HG03521 (cell line): ENCODE data around the gene GSE1.

ENCODE experiments used
- ATAC-seq: cut with Tn5 transposase; IDR thresholded peaks from one replicate; pipeline ENCODE4 v1.9.1; 2021; ENCODE audit warnings: mild to moderate bottlenecking, moderate library complexity; ENCODE audit not compliant: unreplicated experiment

The GSE1 gene

DNA sequence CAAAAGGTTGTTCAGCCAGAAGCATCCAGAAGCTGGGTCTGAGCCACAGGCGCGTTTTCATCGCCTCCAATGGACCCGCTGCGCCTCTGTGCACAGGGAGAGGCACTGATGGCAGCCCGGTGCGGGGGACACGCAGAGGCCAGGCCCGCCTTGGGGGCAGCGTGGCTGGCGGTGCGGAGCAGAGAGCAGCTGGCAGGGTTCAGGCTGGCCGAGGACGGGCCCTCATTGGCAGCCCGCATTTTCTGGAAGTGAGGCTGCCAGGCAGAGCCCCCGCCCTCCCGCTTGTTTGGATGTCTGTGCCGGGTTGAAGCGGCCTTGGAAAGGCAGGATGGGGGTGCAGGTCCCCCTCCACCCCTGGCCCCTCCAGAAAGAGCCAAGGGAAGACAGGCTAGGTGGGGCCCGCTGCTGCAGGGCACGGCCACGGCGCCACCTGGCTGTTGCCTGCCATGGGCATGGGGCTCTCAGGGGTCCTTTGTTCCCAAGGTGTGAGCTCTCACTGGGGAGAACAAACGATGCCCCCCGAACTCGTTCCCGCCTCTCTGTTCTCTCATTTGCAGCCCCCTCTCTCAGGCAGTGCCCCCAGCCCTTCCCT is 18.8 kb downstream of the GSE1 start:
- ATAC-seq, result no peak

DNA sequence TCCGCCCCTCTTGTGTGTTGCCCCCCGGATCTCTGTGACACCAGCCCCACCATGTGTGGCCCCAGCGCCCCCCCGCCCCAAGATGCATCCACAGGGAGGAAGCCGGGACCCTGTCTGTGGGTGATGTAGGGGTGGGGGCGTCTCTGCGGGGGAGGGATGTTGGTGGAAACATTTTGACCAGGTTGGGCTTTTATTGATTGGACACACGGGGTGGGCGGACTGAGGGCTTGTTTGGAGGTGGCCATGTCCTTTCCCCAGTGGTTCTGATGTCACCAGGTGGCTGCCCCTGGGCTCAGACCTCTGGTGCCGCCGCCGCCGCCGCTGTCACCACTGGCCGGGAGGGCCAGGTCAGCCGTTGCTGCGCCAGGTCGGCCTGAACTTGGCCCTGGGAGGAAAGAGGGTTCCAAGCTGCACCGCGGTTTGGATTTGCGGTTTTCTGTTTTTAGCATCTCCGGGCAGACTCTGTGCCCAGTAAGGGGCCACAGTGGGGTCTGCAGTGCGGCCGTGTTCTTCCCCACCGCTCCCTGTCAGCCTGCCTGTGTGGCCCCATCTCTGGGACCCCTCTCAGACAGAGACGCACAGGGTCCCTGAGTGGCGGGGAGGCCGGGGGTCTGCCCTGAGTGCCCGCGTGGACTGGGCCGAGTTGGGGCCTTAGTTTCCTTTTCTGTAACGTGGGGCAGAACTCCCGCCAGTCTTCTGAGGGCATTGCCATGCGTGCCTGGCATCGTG is 19.8 kb downstream of the GSE1 start:
- ATAC-seq, result no peak

- ATAC-seq, result no peak
Measured at GRCh38 chr16:85633438-85633743, 20.3 kb downstream of the GSE1 start.

DNA sequence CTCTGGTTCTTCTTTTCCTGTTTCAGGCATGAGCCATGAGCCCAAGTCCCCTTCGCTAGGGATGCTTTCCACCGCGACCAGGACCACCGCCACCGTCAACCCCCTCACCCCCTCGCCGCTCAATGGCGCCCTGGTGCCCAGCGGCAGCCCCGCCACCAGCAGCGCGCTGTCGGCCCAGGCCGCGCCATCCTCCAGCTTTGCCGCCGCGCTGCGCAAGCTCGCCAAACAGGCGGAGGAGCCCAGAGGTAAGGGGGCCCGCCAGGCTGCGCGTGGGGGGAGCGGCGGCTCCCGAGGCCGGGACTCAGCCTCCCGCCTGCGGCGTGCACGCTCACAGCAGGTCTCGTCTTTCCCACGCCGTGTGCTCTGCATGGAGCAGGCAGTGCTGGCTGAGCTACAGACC is 20.8 kb downstream of the GSE1 start:
- no peak for ATAC-seq

- ATAC-seq, result no peak
Measured at GRCh38 chr16:85634747-85635544, 21.8 kb downstream of the GSE1 start.

- no peak for ATAC-seq
Measured at GRCh38 chr16:85635545-85636140, 22.5 kb downstream of the GSE1 start.

- no peak for ATAC-seq
Measured at GRCh38 chr16:85636234-85636812, 23.2 kb downstream of the GSE1 start.

- ATAC-seq, result no peak
Measured at GRCh38 chr16:85637061-85637807, 24.1 kb downstream of the GSE1 start.

DNA sequence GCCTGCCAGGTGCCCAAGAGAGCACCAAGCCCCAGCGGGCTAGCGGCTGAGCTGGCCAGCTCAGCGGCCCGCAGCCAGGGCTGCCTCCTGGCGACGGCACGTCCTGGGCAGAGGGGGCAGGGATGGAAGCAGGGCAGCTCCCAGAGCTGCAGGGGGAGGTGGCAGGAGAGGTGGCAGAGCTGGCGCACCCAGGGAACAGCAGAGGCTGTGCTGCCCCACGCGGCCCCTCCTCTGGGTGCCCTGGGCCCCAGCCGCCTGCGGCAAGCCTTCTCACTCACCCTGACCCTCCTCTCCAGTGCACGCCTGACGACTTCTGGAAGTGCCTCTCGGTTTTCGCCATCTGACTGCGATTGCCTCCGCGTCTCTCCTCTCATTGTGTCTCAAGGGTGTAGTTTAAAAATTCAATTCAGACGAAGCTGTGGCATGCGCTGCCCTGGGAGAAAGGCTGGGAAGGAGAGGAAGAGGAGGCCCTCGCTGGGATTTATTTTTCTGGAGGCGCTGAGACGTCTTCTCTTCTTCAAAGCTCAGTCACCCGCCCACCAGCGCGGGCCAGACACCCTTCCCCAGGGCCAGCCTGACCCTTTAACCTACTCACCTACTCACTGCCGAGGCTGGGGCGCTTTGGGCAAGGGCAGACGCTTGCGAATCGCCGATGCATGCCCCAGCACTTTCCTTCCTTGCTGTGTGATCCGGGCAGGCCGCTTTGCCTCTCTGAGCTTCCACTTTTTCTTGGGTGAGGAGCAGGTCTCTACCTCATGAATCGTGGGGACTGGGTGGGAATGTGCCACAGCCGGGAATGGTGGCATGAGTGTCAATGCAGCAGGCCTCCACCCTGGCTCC is 24.9 kb downstream of the GSE1 start:
- ATAC-seq, result no peak

DNA sequence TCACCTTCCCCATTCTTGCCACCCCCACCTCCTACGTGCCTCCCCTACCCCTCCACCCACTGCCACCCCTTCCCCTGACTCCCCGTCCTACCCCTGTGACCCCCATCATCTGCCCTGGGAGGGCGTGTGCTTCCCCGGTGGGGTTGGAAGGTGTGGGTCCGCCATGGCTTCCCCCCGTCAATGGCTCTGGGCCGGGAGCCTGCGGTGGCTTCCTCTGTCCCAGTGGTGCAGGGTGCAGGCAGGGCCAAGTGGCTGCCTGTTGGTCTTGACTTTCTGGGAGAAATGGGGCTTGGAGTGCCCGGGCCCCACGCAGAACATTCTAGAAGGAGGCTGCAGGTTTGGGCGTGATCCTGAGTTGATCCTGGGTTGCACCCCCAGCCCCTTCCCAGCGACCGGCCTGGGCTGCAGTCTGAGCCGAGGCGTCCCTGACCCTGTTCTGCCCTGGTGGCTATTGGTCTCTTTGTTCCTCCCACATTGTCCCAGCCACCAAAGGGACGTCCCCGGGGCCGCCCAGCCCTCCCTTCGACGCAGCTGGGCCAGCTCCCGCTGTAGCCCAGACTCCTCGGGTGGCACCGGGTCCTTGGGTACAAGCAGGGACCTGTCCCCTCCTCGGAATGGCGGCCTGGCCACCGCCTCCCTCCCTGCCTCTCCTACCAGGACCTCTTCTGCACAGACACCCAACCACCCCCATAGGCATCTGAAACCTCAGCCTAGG is 25.7 kb downstream of the GSE1 start:
- ATAC-seq, result no peak

- no peak for ATAC-seq
Measured at GRCh38 chr16:85639529-85640253, 26.6 kb downstream of the GSE1 start.

GRCh38 chr16:85640254-85640558 is 27.1 kb downstream of the GSE1 start:
- ATAC-seq, result no peak

DNA sequence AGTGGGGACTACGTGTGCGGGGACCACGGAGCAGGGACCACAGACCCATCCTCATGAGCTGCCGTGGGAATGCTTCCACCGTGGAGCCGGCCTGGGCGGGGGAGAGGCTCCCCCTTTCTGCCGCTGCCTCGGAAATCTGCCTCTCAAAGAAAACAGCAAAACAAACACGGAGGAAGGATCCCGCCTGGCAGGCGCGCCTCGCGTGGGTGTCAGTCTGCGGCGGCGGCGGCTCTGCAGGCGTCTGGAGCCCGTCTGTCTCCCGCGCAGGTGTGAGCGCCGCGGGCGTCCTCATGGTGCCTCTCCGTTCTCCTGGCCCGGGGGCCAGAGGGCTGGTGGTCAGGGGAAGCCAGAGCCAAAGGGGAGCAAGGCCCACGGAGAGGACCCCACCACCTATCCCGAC is 27.5 kb downstream of the GSE1 start:
- no peak for ATAC-seq

DNA sequence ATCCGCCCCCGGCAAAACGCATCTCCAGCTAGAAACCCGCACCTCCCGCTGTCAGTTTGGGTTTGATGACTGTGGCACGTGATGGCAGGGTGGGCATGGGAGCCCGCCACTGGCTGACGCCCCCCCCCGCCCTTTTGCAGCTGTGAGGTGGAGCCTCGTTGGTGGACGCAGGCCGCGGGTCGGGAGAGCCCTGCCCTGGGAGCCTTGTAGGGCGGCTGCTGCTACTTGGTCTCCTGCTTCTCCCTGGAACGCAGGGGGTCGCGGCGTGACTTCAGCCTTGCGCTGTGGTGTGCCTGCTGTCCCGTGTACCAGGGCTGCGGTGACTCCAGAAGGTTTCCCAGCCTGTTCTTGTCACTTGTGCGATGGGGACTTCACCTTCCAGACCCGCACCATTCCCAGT is 28.2 kb downstream of the GSE1 start:
- ATAC-seq, result no peak

DNA sequence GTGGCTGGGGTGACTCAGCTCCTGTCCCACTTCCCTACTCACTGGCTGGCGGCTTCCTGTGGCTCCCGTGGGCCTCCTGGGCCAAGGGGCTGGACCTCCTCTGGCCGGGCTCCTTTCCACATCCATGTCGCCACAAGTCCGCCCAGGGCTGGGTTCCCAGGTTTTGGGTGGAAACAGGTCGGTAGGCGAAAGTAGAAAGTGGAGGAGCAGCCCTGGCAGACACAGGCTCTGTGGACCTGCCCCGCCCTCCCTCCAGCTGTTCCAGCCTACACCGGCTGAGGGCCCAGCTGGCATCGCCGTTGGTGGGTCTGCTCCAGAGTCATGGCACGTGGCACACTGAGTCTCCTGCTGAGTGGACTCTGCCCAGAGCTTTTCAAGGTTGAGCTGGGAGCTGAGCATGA is 28.7 kb downstream of the GSE1 start:
- no peak for ATAC-seq

DNA sequence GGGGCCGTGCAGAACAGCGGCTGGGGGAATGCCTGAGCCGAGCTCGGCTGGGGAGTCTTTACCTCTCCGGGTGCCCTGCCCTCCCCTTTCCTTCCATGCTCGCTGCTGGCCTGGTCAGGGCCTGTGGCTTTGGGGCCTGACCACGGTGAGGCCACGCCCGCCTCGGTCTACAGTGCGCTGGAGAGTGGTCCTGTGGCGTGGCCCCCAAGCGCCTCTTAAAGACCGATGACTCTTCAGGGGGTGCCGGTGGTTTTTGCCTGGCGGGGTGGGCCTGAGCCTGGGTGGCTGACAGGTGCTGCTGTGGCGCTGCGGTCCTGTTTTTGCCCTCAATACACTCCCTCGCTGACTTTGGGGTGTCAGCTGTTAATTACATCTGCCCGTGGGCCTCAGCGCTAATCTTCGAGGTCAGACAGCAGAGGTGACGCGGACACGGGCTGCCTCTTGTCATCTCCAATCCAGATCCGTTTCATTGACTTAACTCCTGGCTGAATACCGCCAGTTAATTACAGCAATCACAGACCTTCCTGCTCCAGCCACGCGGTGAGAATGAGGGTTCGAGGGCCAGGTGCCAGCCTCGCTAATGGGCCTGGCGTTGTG is 29.7 kb downstream of the GSE1 start:
- ATAC-seq, result no peak

- no peak for ATAC-seq
Measured at GRCh38 chr16:85643631-85644030, 30.5 kb downstream of the GSE1 start.

GRCh38 chr16:85644093-85644712 is 31.1 kb downstream of the GSE1 start:
- ATAC-seq, result no peak
